ENCODE measurements around the gene DUSP5.
A peak's percentile ranks its signal among the peaks of the same experiment; 100 is the strongest.
"Not testable (repeated sequence)": the region's sequence is repeated elsewhere in the genome, so short reads cannot be mapped to it uniquely, and the experiment has no call there.

DUSP5 gene

GRCh38 chr10:110497438-110498086 is at the start of gene DUSP5:
DUSP5 (plus strand) TSS chr10:110497907; CDS start chr10:110498122, 215 bp downstream.
- peak within 1 kb of the TSS; percentile 67 for H3K4me3 ChIP-seq (ENCODE audit: low read depth, low read length)

- no peak overlapping the region for H3K4me3 ChIP-seq (ENCODE audit: low read depth, low read length)
Measured at GRCh38 chr10:110448682-110449418, 48.9 kb upstream of the DUSP5 start.

GRCh38 chr10:110455446-110455845 is 42.3 kb upstream of the DUSP5 start:
- no peak overlapping the region for H3K4me3 ChIP-seq (ENCODE audit: low read depth, low read length)

GRCh38 chr10:110456046-110456445 is 41.7 kb upstream of the DUSP5 start:
- H3K4me3 ChIP-seq (ENCODE audit: low read depth, low read length) = no peak overlapping the region

GRCh38 chr10:110456523-110457091 is 41.1 kb upstream of the DUSP5 start:
- no peak overlapping the region for H3K4me3 ChIP-seq (ENCODE audit: low read depth, low read length)

GRCh38 chr10:110457851-110458250 is 39.9 kb upstream of the DUSP5 start:
- no peak overlapping the region for H3K4me3 ChIP-seq (ENCODE audit: low read depth, low read length)

GRCh38 chr10:110458266-110458920 is 39.3 kb upstream of the DUSP5 start:
- no peak overlapping the region for H3K4me3 ChIP-seq (ENCODE audit: low read depth, low read length)

DNA sequence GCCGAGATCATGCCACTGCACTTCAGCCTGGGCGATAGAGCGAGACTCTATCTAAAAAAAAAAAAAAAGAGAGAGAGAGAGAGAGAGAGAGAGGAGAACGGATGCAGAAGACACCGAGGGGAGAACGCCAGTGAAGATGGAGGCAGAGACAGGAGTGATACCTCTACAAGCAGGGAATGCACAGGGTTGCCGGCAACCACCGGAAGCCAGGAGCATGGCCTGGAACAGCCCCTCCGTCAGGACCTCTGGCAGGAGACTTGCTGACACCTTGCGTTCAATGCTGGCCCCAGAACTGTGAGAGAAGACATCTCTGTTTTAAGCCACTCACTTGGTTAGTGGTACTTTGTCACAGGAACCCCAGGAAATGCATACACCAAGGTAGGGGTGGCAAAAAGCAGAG is 38.1 kb upstream of the DUSP5 start:
- H3K4me3 ChIP-seq (ENCODE audit: low read depth, low read length) = no peak overlapping the region

- H3K4me3 ChIP-seq (ENCODE audit: low read depth, low read length) = no peak overlapping the region
Measured at GRCh38 chr10:110460111-110460809, 37.4 kb upstream of the DUSP5 start.

- no peak overlapping the region for H3K4me3 ChIP-seq (ENCODE audit: low read depth, low read length)
Measured at GRCh38 chr10:110461088-110461487, 36.6 kb upstream of the DUSP5 start.

DNA sequence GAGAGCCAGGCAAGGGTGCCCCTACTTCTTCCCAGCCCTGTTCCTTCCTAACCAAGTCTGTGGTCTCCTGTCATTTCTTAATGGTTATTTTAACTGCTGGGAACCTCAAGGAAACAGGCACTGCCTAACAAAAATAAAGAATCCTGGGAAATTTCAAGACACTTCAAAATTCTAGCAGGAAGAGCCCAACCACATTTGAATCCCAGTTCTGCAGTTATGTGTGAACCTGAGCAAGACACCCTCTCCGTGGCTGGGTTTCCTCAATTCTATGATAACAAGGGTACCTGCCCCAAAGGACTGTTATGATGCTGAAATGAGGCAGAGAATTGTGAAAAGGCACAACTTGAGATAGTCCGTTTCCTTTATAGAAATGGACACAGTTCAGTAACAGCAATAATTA is 36.2 kb upstream of the DUSP5 start:
- H3K4me3 ChIP-seq (ENCODE audit: low read depth, low read length) = no peak overlapping the region

DNA sequence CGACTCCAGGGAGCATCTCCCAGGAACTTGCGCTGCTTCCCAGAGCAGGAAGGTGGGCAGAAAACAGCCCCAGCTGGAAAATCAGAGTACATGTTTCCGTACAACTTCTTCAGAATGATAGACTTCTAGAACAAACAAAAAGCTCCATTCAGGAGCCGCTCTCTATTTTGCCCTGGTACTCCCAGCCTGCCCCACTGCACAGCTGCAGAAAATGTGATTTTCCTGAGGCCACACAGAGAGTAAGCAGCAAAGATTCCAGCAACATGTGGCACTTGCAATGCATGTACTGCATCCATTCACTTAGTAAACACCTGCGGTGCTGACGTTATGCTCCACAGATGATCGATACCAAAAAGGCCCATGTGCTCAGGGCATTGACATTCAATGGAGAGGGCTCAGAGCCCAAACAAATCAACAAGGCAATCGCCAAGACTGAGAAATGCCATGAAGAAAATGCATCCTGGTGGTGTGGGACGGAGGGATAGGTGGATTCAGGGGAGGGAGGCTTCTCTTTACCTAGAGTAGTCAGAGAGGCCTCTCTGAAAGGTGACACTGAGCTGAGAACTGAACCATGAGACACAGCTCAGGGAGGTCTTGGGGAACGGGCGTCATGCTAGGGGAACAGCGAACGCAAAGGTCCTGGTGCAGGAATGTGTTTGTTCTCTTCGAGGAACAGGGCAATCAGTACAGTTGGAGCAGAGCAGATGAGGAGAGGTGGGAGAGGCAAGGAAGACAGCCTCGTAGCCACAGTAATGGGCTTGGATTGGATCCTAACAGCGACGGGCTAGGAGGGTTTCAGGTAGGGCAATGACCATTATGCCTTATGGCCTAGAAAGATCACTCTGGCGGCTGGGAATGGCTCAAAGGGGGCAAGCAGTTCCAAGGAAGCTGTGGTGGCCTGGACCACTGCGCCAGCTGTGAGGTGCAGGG is 35.3 kb upstream of the DUSP5 start:
- H3K4me3 ChIP-seq (ENCODE audit: low read depth, low read length) = no peak overlapping the region

DNA sequence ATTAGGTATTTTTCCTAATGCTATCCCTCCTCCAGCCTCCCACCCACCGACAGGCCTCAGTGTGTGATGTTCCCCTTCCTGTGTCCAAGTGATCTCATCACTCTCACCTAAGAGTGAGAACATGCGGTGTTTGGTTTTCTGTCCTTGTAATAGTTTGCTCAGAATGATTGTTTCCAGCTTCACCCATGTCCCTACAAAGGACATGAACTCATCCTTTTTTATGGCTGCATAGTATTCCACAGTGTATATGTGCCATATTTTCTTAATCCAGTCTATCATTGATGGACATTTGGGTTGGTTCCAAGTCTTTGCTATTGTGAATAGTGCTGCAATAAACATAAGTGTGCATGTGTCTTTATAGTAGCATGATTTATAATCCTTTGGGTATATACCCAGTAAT is 29.4 kb upstream of the DUSP5 start:
- H3K4me3 ChIP-seq (ENCODE audit: low read depth, low read length) = not testable (repeated sequence)

GRCh38 chr10:110470541-110470940 is 27.2 kb upstream of the DUSP5 start:
- not testable (repeated sequence) for H3K4me3 ChIP-seq (ENCODE audit: low read depth, low read length)

GRCh38 chr10:110471566-110472139 is 26.1 kb upstream of the DUSP5 start:
- no peak overlapping the region for H3K4me3 ChIP-seq (ENCODE audit: low read depth, low read length)

- no peak overlapping the region for H3K4me3 ChIP-seq (ENCODE audit: low read depth, low read length)
Measured at GRCh38 chr10:110474017-110474416, 23.7 kb upstream of the DUSP5 start.

DNA sequence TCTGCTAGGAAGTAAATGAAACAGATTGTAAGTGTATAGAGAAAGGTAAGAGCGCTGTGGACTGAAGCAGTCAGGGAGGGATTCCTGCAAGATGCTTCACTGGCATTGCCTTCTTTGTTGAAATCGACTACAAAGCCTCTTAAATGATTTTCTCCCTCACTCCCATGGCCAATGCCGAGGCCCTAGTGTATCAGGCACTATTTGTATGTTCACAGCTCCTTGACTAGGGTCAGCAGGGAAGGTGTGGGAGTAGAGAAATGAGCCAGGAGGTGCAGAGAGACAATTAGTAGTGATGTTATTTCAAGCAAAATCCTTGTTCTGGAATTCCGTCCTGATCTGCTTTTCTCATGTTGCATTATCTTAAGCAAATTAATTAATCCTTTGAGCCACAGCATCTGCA is 22.9 kb upstream of the DUSP5 start:
- H3K4me3 ChIP-seq (ENCODE audit: low read depth, low read length) = no peak overlapping the region

GRCh38 chr10:110475722-110476515 is 21.8 kb upstream of the DUSP5 start:
- no peak overlapping the region for H3K4me3 ChIP-seq (ENCODE audit: low read depth, low read length)

GRCh38 chr10:110479710-110480109 is 18.0 kb upstream of the DUSP5 start:
- no peak overlapping the region for H3K4me3 ChIP-seq (ENCODE audit: low read depth, low read length)
